Nucleus accumbens (tissue), 56 donors: ENCODE measurements around the gene ATAD2B.
A peak's percentile ranks its signal among the peaks of the same experiment; 100 is the strongest.

Source experiments
- DNase-seq, 56 donors: peaks; one replicate each; lab custom pipeline; 2025; lab: John Stamatoyannopoulos, UW

The ATAD2B gene

GRCh38 chr2:23708771-23709170 is 218.2 kb downstream of the ATAD2B start:
- DNase-seq: no peak

GRCh38 chr2:23707096-23707495 is 219.8 kb downstream of the ATAD2B start:
- DNase-seq: no peak

GRCh38 chr2:23706613-23707078 is 220.3 kb downstream of the ATAD2B start:
- DNase-seq: no peak

GRCh38 chr2:23705771-23706612 is 220.9 kb downstream of the ATAD2B start:
- DNase-seq: peak in 15 of 56 donors; percentile 19 to 63 (median 42)

GRCh38 chr2:23703583-23704385 is 223.1 kb downstream of the ATAD2B start:
- no peak for DNase-seq

- DNase-seq: no peak
Measured at GRCh38 chr2:23703037-23703582, 223.8 kb downstream of the ATAD2B start.

DNA sequence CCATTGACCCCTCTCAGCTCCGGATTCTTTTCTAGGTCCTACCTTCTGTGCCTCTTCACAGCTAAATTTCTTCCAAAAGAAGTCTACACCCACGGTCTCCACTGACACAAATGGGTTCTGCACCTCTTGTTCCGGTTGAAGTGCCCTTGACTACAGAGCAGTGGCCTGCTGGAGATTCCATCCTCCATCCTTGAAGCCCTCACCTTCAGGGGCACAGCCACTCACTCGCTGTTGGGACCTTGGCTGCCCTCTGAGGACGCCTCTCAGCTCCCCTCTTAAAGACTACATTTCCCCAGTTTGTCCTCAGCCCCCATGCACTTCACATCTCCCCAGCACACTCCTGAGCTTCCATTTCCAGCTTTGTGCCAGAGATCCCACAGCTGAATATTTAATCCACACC is 226.3 kb downstream of the ATAD2B start:
- DNase-seq: no peak

DNA sequence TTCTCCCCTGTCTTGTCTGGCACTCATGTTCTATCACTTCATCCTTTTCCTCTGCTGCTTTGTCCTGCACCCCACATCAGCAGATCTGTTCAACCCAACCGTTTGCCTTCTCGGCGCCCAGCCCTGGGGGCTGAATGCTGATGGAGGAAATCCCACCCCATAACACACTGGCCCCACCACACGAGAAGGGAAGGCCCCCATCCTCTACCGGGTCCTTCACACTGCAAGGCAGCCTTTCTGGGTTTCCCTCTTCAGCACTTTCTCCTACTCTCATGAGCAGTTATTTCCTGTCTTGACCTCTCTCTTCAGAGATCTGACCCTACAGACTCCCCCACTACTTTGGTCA is 227.4 kb downstream of the ATAD2B start:
- no peak for DNase-seq

DNA sequence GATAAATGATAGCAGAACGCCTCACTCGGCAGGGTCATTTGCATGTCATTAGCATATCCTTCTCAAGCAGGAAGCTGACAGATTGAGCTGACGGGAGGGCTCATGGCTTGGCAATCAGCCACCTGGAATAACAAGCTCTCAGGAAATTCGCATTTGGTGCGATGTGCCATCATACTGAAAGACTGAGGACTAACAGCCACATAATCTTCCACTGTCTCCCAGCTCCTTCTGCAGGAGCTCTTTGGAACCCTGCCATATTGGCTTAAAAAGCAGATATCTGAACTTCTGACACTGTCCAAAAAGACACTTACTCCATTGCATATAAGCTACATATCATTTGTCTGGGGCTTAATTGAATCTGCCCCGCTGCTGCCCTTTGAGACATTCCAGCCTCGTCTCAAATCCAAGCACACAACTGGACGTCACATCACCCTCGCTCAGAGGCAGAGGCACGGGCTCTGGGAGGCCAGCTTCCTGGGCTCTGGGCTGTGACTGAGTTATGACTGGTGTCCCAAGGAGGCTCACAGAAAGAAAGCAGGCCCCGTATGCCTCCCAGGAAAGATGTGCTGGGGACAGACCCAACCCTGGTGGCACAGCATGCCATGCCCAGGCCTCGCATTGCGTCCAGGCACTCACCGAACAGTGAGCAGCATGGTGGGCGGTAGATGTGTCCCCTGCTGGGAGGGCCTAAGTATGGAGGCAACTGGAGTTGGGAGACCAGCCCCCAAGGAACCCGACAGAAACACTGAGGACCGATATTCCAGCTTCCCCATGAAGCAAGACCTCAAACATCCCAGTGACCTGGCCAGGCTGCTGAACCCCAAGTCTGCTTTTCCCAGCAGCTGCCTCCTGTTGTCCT is 228.0 kb downstream of the ATAD2B start:
- peak in 34 of 56 donors; percentile 18 to 86 (median 49) for DNase-seq
